Cerebellar nuclear complex (tissue), 1 donor: Measurements from ENCODE around the gene ZDHHC3.
A peak's percentile ranks its signal among the peaks of the same experiment; 100 is the strongest.

Experiments
- DNase-seq, 2 experiments: peaks; one replicate each; lab custom pipeline; 2025; lab: John Stamatoyannopoulos, UW

ZDHHC3 gene

GRCh38 chr3:44976002-44976815, at the start of gene ZDHHC3, which contains the start of gene EXOSC7:
Gene ZDHHC3, minus strand, starts transcription at chr3:44976174. Its CDS starts 16,738 bp downstream, at chr3:44959436.
Gene EXOSC7, plus strand, starts transcription at chr3:44976244. Its CDS starts 34 bp downstream, at chr3:44976278.
- DNase-seq, result peak in 1 of 2 experiments; percentile 57

- DNase-seq, result peak; percentile 17 to 47
These were observed 48.7 kb upstream of the ZDHHC3 start for GRCh38 chr3:45024542-45025255.

GRCh38 chr3:45023675-45024074, 47.7 kb upstream of the ZDHHC3 start:
- DNase-seq, result no peak

GRCh38 chr3:45021524-45022297, 45.7 kb upstream of the ZDHHC3 start:
- no peak for DNase-seq

- no peak for DNase-seq
These were observed 44.6 kb upstream of the ZDHHC3 start for GRCh38 chr3:45020534-45020933.

GRCh38 chr3:45017821-45018220, 41.8 kb upstream of the ZDHHC3 start:
- no peak for DNase-seq

GRCh38 chr3:45016916-45017315, 40.9 kb upstream of the ZDHHC3 start:
- DNase-seq, result no peak

- DNase-seq, result no peak
These were observed 36.6 kb upstream of the ZDHHC3 start for GRCh38 chr3:45012577-45012976.

GRCh38 chr3:45011756-45012508, 36.0 kb upstream of the ZDHHC3 start:
- DNase-seq, result no peak

- DNase-seq, result no peak
These were observed 34.9 kb upstream of the ZDHHC3 start for GRCh38 chr3:45010811-45011333.

GRCh38 chr3:45009868-45010267, 33.9 kb upstream of the ZDHHC3 start:
- DNase-seq, result no peak

- DNase-seq, result no peak
These were observed 32.1 kb upstream of the ZDHHC3 start for GRCh38 chr3:45008117-45008516.

GRCh38 chr3:45007091-45007490, 31.1 kb upstream of the ZDHHC3 start:
- no peak for DNase-seq

GRCh38 chr3:45003859-45004258, 27.9 kb upstream of the ZDHHC3 start:
- DNase-seq, result no peak

GRCh38 chr3:45003406-45003805, 27.4 kb upstream of the ZDHHC3 start:
- DNase-seq, result no peak

GRCh38 chr3:45002720-45003119, 26.7 kb upstream of the ZDHHC3 start:
- DNase-seq, result no peak

- no peak for DNase-seq
These were observed 26.2 kb upstream of the ZDHHC3 start for GRCh38 chr3:45002139-45002660.

- DNase-seq, result no peak
These were observed 25.8 kb upstream of the ZDHHC3 start for GRCh38 chr3:45001738-45002137.

GRCh38 chr3:45000823-45001222, 24.8 kb upstream of the ZDHHC3 start:
- DNase-seq, result no peak

- no peak for DNase-seq
These were observed 23.8 kb upstream of the ZDHHC3 start for GRCh38 chr3:44999782-45000181.

- no peak for DNase-seq
These were observed 20.6 kb upstream of the ZDHHC3 start for GRCh38 chr3:44996556-44996969.
